Upper lobe of left lung (tissue), 6 donors: ENCODE measurements around the gene POLN. TPM values are rescaled to one million over a fixed set of nuclear protein-coding genes. Genes with fewer than 3 reads are reported as not detected.

Experiments
- ATAC-seq, 2 donors: fragments of 200-7000 bp; cut with Tn5 transposase; one replicate each; pipeline ENCODE4 v1.9.1; 2022; ENCODE audit warnings: mild to moderate bottlenecking in 2 of 2, moderate library complexity in 2 of 2; ENCODE audit not compliant: low FRiP score in 2 of 2
- DNase-seq, 2 donors: peaks; one replicate each; pipeline ENCODE4 v3.0.0-alpha.2; 2019 to 2020
- H3K27ac ChIP-seq, 4 donors: fragments of 200-600 bp; sonication (generic); one replicate each; pipeline ENCODE4 v1.5.1; 2016 to 2019
- H3K27me3 ChIP-seq, 4 donors: fragments of 200-600 bp; sonication (generic); one replicate each; pipeline ENCODE4 v1.5.1; 2017 to 2019
- H3K36me3 ChIP-seq, 4 donors: fragments of 200-600 bp; sonication (generic); one replicate each; pipeline ENCODE4 v1.5.1; 2016 to 2019
- H3K4me1 ChIP-seq, 4 donors: fragments of 200-600 bp; sonication (generic); one replicate each; pipeline ENCODE4 v1.5.1; 2018 to 2019
- H3K4me3 ChIP-seq, 4 donors: fragments of 200-600 bp; sonication (generic); one replicate each; pipeline ENCODE4 v1.5.1; 2017 to 2019; ENCODE audit warnings: mild to moderate bottlenecking in 2 of 4, moderate library complexity in 1 of 4
- H3K9me3 ChIP-seq, 4 donors: fragments of 200-600 bp; sonication (generic); one replicate each; pipeline ENCODE4 v1.5.1; 2018 to 2019
- EP300 ChIP-seq, 4 donors: sonication (generic); formaldehyde crosslinking; IDR thresholded peaks; one replicate each; pipeline ENCODE4 v1.5.1; 2017; ENCODE audit warnings: antibody characterized with exemption in 4 of 4, control low read depth in 2 of 4
- POLR2A ChIP-seq, 4 donors: fragments of 450-650 bp; IDR thresholded peaks; one replicate each; pipeline ENCODE4 v1.5.1; 2016 to 2017; ENCODE audit warnings: antibody characterized with exemption in 4 of 4, mild to moderate bottlenecking in 2 of 4
- POLR2AphosphoS5 ChIP-seq, 2 donors: sonication (generic); formaldehyde crosslinking; IDR thresholded peaks; one replicate each; pipeline ENCODE4 v1.5.1; 2017; ENCODE audit warnings: antibody characterized with exemption in 2 of 2
- WGBS, 2 donors: methylation state at CpG; one replicate each; pipeline ENCODE4 v1.1.5; 2017 to 2018; 5-methylcytosine and 5-hydroxymethylcytosine counted together
- total RNA-seq, 6 donors: library from RNA; depleted of rRNA in 4 of 6; stranded (reverse); fragments of >200 nt in 4 of 6; gene quantifications; one replicate each; pipeline versions ENCODE4 v1.1.0 to v1.2.1, GENCODE V29; 2016 to 2021
- TF ChIP-seq, protein P1 (sequence below), 6 experiments: fragments of 450-650 bp in 4 of 6; fragments of 200-600 bp in 2 of 6; sonication (generic) in 2 of 6; IDR thresholded peaks; one replicate each; pipeline ENCODE4 v1.5.1; 2016 to 2019; ENCODE audit warnings: antibody characterized with exemption in 6 of 6
- donor health status: DM: no; HTN: no; CAD: no; lungs with moderate emphysema.
- donor health status: DM: no; HTN: yes; CAD: no; lungs with severe emphysema.

The POLN gene
- total RNA-seq, 6 donors from 2014 or later = 0.89 to 5.5 (median 2.6) TPM

DNA sequence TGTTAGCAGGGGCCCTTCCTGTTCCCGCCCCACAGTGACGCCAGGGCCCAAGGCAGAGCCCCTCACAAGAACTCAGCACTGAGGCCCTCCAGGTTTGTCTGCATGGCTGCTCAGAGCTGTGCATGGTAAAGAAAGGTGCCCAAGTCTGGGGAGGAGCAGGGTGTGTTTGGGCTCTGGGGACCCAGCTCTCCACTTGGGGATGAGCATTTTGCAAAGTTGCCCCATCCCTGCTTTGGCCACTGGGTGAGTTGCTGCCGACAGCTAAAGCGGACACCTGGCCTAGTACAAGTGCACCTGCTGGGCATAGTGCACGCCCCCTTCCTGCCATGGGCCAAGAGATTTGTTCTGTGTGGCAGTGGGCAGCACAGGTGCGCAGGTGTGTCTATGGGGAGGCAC, 22.0 kb upstream of the POLN start:
- 77 to 97% methylated on average over 6 of the region's 6 CpGs for WGBS, 2 donors
- Histone ChIP-seq H3K27ac (no peak overlapping the region), H3K4me1 (peaks cover 42 to 55% (median 47%) of the 10 kb centered on the region in 4 donors), H3K9me3 (no peaks in the 10 kb centered on the region), H3K36me3 (peaks cover 0 to 7% (median under 1%) of the 10 kb centered on the region in 4 donors), H3K27me3 (no peaks in the 10 kb centered on the region), H3K4me3 (no peak overlapping the region)
- no peak for TF ChIP-seq EP300 (IDR thresholded peaks at IDR 0.05)
- ATAC-seq (no peak), DNase-seq (no peak)

- no peaks in the 10 kb centered on the region for H3K9me3 ChIP-seq
- H3K36me3 ChIP-seq = peaks cover 0 to 13% (median 8%) of the 10 kb centered on the region in 4 donors
- TF ChIP-seq EP300 (IDR thresholded peaks at IDR 0.05) (no peak), POLR2AphosphoS5 (IDR thresholded peaks at IDR 0.05) (no peak), POLR2A (IDR thresholded peaks at IDR 0.05) (no peak)
- TF ChIP-seq, protein P1, sequence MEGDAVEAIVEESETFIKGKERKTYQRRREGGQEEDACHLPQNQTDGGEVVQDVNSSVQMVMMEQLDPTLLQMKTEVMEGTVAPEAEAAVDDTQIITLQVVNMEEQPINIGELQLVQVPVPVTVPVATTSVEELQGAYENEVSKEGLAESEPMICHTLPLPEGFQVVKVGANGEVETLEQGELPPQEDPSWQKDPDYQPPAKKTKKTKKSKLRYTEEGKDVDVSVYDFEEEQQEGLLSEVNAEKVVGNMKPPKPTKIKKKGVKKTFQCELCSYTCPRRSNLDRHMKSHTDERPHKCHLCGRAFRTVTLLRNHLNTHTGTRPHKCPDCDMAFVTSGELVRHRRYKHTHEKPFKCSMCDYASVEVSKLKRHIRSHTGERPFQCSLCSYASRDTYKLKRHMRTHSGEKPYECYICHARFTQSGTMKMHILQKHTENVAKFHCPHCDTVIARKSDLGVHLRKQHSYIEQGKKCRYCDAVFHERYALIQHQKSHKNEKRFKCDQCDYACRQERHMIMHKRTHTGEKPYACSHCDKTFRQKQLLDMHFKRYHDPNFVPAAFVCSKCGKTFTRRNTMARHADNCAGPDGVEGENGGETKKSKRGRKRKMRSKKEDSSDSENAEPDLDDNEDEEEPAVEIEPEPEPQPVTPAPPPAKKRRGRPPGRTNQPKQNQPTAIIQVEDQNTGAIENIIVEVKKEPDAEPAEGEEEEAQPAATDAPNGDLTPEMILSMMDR (IDR thresholded peaks at IDR 0.05) = no peak
- peak overlapping the region; percentile 59 to 98 (median 82) for H3K4me3 ChIP-seq
- H3K27me3 ChIP-seq = no peaks in the 10 kb centered on the region
- no peak for DNase-seq
- no peak for ATAC-seq
- 43 to 54% methylated on average over 12 to 13 of the region's 13 CpGs for WGBS, 2 donors
- peaks cover 52 to 65% (median 57%) of the 10 kb centered on the region in 4 donors for H3K4me1 ChIP-seq
- H3K27ac ChIP-seq = peak overlapping the region; percentile 94 to 98 (median 98)
These were observed 21.0 kb upstream of the POLN start for GRCh38 chr4:2262944-2263250.

GRCh38 chr4:2262145-2262943, 20.4 kb upstream of the POLN start:
- H3K36me3 ChIP-seq = peaks cover 0 to 18% (median 10%) of the 10 kb centered on the region in 4 donors
- TF ChIP-seq POLR2AphosphoS5 (IDR thresholded peaks at IDR 0.05) (peak; percentile 88 to 94), EP300 (IDR thresholded peaks at IDR 0.05) (no peak), POLR2A (IDR thresholded peaks at IDR 0.05) (peak; percentile 61 to 99 (median 88))
- TF ChIP-seq, protein P1 (IDR thresholded peaks at IDR 0.05) = peak in 2 of 6 experiments; percentile 19 to 20
- peak; percentile 95 to 98 for ATAC-seq
- H3K27me3 ChIP-seq = no peaks in the 10 kb centered on the region
- H3K4me3 ChIP-seq = peak overlapping the region; percentile 79 to 98 (median 90)
- H3K9me3 ChIP-seq = no peaks in the 10 kb centered on the region
- peaks cover 57 to 70% (median 62%) of the 10 kb centered on the region in 4 donors for H3K4me1 ChIP-seq
- DNase-seq = peak; percentile 100
- peak overlapping the region; percentile 94 to 98 (median 98) for H3K27ac ChIP-seq
- WGBS, 2 donors = 0 to 1% methylated on average over 31 to 52 of the region's 98 CpGs

DNA sequence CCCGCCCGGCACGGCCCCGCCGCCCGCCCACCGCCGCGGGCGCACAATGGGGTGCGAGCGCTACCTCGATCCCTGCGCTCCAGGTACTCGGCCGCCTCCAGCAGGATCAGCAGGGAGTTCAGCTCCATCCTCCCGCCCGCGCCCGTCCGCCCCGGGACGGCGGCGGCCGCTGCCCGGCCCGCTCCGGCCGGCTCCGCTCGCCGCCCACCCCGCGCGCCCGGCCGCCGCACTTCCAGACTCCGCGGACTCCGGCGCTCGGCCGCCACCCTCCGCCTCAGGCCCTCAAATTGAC, 19.9 kb upstream of the POLN start, which contains the start of gene MXD4:
MXD4 (minus strand) TSS at position 257 of the 292 bp plus-strand sequence; CDS start at position 128, 129 bp downstream.
- no peak for ATAC-seq
- 0% methylated on average over 3 of the region's 46 CpGs; no CpG with 5 or more reads in 1 of the 2 donors for WGBS, 2 donors
- peaks cover 0 to 19% (median 10%) of the 10 kb centered on the region in 4 donors for H3K36me3 ChIP-seq
- H3K9me3 ChIP-seq = no peaks in the 10 kb centered on the region
- peaks cover 61 to 72% (median 67%) of the 10 kb centered on the region in 4 donors for H3K4me1 ChIP-seq
- H3K27me3 ChIP-seq = no peaks in the 10 kb centered on the region
- H3K27ac ChIP-seq = peak within 1 kb of the TSS; percentile 94 to 98 (median 98)
- TF ChIP-seq POLR2A (IDR thresholded peaks at IDR 0.05) (no peak), EP300 (IDR thresholded peaks at IDR 0.05) (no peak), POLR2AphosphoS5 (IDR thresholded peaks at IDR 0.05) (peak in 1 of 2 donors; percentile 71)
- TF ChIP-seq, protein P1 (IDR thresholded peaks at IDR 0.05) = no peak
- H3K4me3 ChIP-seq = peak within 1 kb of the TSS; percentile 79 to 98 (median 93)
- no peak for DNase-seq

- Histone ChIP-seq H3K9me3 (no peaks in the 10 kb centered on the region), H3K36me3 (peaks cover 0 to 19% (median 12%) of the 10 kb centered on the region in 4 donors), H3K27me3 (no peaks in the 10 kb centered on the region), H3K4me3 (peak overlapping the region; percentile 79 to 98 (median 93)), H3K27ac (peak overlapping the region; percentile 92 to 98 (median 95)), H3K4me1 (peaks cover 61 to 73% (median 68%) of the 10 kb centered on the region in 4 donors)
- 0% methylated on average over 4 to 32 of the region's 91 CpGs for whole genome bisulfite sequencing, 2 donors
- TF ChIP-seq EP300 (IDR thresholded peaks at IDR 0.05) (no peak), POLR2A (IDR thresholded peaks at IDR 0.05) (peak in 2 of 4 donors; percentile 19), POLR2AphosphoS5 (IDR thresholded peaks at IDR 0.05) (peak in 1 of 2 donors; percentile 41)
- ATAC-seq (peak in 1 of 2 donors; percentile 48), DNase-seq (peak; percentile 61 to 95)
These were observed 19.4 kb upstream of the POLN start for GRCh38 chr4:2261110-2261852.
